Activated naive CD4-positive, alpha-beta T cell treated with anti-CD3 and anti-CD28 coated beads, Interleukin-2, amount 50 U/mL, for 24 hours (primary cell): ENCODE results near the gene KLC1.

Experiments used
- H3K27ac Mint-ChIP-seq: one replicate; pipeline ENCODE4 v1.8.0; 2021; ENCODE audit warnings: mild to moderate bottlenecking, mixed read lengths
- H3K27me3 Mint-ChIP-seq: one replicate; pipeline ENCODE4 v1.8.0; 2021; ENCODE audit warnings: mixed read lengths
- H3K36me3 Mint-ChIP-seq: one replicate; pipeline ENCODE4 v1.8.0; 2021; ENCODE audit warnings: mixed read lengths
- H3K4me1 Mint-ChIP-seq: one replicate; pipeline ENCODE4 v1.8.0; 2021; ENCODE audit warnings: mixed read lengths
- H3K4me3 Mint-ChIP-seq: one replicate; pipeline ENCODE4 v1.8.0; 2021; ENCODE audit warnings: mild to moderate bottlenecking, mixed read lengths
- H3K9me3 Mint-ChIP-seq: one replicate; pipeline ENCODE4 v1.8.0; 2021; ENCODE audit warnings: mixed read lengths

The KLC1 gene

GRCh38 chr14:103616635-103617300 lies 12.2 kb upstream of the KLC1 start:
- Mint-ChIP-seq H3K36me3 (no peaks in the 10 kb centered on the region), H3K27ac (no peak overlapping the region), H3K4me3 (no peak overlapping the region), H3K4me1 (no peaks in the 10 kb centered on the region), H3K9me3 (no peaks in the 10 kb centered on the region), H3K27me3 (peaks cover 2% of the 10 kb centered on the region)

DNA sequence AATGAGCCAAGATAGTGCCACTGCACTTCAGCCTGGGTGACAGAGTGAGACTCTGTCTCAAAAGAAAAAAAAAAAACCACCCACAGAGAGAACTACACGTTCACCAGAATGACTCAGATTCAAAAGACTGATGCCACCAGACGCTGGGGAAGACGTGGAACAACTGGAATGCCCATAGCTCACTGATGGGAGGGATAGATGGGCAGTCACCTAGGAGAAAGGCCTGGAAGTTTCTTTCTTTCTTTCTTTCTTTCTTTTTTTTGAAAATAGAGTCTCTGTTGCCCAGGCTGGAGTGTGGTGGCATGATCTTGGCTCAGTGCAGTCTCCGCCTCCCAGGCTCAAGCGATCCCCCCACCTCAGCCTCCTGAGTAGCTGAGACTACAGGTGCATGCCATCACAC lies 10.0 kb upstream of the KLC1 start:
- H3K9me3 Mint-ChIP-seq = no peaks in the 10 kb centered on the region

GRCh38 chr14:103621860-103622259 lies 7.2 kb upstream of the KLC1 start:
- H3K4me1 Mint-ChIP-seq = peaks cover 10% of the 10 kb centered on the region
- peaks cover 2% of the 10 kb centered on the region for H3K27me3 Mint-ChIP-seq
- H3K27ac Mint-ChIP-seq = no peak overlapping the region
- no peak overlapping the region for H3K4me3 Mint-ChIP-seq
- H3K36me3 Mint-ChIP-seq = no peaks in the 10 kb centered on the region
- H3K9me3 Mint-ChIP-seq = no peaks in the 10 kb centered on the region

More for the DNA sequence above, 10.0 kb upstream of the KLC1 start:
- Mint-ChIP-seq H3K27ac (no peak overlapping the region), H3K4me3 (no peak overlapping the region), H3K36me3 (no peaks in the 10 kb centered on the region), H3K4me1 (no peaks in the 10 kb centered on the region), H3K27me3 (peaks cover 2% of the 10 kb centered on the region)

DNA sequence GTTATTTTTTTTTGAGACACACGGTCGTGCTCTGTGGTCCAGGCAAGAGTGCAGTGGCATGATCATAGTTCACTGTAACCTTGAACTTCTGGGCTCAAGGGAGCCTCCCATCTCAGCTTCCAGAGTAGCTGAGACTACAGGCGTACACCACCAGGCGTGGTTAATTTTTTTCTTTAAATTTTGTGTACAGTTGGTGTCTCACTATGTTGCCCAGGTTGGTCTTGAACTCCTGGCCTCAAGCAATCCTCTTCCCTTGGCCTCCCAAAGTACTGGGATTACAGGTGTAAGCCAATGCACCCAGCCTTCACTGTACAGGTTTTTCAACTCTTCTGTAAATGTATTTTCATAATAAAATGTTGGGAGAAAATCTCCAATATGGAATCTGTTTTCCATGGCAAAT lies 5.7 kb upstream of the KLC1 start:
- Mint-ChIP-seq H3K27me3 (peaks cover 2% of the 10 kb centered on the region), H3K27ac (no peak overlapping the region), H3K9me3 (no peaks in the 10 kb centered on the region), H3K4me3 (no peak overlapping the region), H3K36me3 (no peaks in the 10 kb centered on the region), H3K4me1 (peaks cover 10% of the 10 kb centered on the region)

GRCh38 chr14:103623883-103624482 lies 5.0 kb upstream of the KLC1 start:
- Mint-ChIP-seq H3K4me1 (peaks cover 10% of the 10 kb centered on the region), H3K4me3 (no peak overlapping the region), H3K27me3 (peaks cover 2% of the 10 kb centered on the region), H3K9me3 (no peaks in the 10 kb centered on the region), H3K27ac (no peak overlapping the region), H3K36me3 (no peaks in the 10 kb centered on the region)

DNA sequence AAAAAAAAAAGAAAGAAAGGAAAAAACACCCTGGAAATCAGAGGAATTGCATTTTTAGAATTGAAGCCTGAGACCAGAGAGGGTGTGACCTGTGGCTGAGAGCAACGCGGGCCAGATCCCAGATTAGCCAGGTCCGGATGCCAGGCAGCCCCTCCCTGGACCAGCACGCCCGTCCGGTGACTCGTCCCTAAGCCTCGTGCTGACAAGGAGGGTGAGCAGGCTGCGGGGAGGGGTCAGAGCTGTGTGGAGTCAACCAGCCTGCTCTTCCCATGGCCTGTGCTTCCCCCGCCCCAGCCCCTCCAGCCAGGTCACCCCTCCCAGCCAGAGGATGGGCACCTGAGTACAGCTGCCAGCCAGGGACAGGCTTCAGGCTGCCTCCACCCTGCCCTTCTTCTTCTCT lies 4.2 kb upstream of the KLC1 start:
- Mint-ChIP-seq H3K4me3 (peak overlapping the region; percentile 84), H3K9me3 (no peaks in the 10 kb centered on the region), H3K27ac (peak overlapping the region; percentile 60), H3K4me1 (peaks cover 10% of the 10 kb centered on the region), H3K27me3 (peaks cover 2% of the 10 kb centered on the region), H3K36me3 (no peaks in the 10 kb centered on the region)

DNA sequence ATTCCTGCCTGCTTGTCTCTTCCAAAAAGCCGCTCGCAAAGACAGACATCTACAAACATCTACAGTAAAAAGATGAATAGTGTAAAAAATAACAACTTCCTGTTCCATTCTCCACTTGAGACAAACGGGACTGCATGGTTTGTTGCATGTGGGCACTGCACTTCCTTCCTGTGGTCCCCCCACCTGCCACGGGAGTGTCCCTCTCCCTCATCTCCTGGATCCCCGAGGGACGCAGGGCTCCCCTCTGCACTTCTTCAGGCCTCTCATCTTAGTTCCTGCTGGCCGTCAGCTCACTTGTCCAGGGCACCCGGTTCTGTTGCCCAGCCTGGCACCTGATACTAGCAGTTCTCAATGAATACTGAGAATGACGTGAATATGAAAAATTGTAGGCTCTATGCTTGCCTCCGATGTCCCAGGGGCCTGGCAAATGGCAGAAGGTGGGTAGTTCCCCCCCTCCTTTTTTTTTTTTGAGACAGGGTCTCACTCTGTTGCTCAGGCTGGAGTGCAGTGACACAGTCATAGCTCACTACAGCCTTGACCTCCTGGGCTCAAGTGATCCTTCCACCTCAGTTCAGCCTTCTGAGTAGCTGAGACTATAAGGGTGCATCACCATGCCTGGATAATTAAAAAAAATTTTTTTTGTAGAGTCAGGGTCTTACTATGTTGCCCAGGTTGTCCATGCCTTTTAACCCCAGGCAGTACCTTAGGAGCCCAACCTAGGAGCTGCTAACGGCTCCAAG lies 3.5 kb upstream of the KLC1 start:
- Mint-ChIP-seq H3K27me3 (peaks cover 2% of the 10 kb centered on the region), H3K4me1 (peaks cover 12% of the 10 kb centered on the region), H3K4me3 (peak overlapping the region; percentile 84), H3K9me3 (no peaks in the 10 kb centered on the region), H3K36me3 (no peaks in the 10 kb centered on the region), H3K27ac (peak overlapping the region; percentile 60)

- Mint-ChIP-seq H3K27me3 (no peaks in the 10 kb centered on the region), H3K27ac (no peak overlapping the region), H3K4me1 (peaks cover 15% of the 10 kb centered on the region), H3K4me3 (no peak overlapping the region), H3K36me3 (no peaks in the 10 kb centered on the region), H3K9me3 (no peaks in the 10 kb centered on the region)
These were observed 2.7 kb upstream of the KLC1 start for GRCh38 chr14:103626146-103626850.

DNA sequence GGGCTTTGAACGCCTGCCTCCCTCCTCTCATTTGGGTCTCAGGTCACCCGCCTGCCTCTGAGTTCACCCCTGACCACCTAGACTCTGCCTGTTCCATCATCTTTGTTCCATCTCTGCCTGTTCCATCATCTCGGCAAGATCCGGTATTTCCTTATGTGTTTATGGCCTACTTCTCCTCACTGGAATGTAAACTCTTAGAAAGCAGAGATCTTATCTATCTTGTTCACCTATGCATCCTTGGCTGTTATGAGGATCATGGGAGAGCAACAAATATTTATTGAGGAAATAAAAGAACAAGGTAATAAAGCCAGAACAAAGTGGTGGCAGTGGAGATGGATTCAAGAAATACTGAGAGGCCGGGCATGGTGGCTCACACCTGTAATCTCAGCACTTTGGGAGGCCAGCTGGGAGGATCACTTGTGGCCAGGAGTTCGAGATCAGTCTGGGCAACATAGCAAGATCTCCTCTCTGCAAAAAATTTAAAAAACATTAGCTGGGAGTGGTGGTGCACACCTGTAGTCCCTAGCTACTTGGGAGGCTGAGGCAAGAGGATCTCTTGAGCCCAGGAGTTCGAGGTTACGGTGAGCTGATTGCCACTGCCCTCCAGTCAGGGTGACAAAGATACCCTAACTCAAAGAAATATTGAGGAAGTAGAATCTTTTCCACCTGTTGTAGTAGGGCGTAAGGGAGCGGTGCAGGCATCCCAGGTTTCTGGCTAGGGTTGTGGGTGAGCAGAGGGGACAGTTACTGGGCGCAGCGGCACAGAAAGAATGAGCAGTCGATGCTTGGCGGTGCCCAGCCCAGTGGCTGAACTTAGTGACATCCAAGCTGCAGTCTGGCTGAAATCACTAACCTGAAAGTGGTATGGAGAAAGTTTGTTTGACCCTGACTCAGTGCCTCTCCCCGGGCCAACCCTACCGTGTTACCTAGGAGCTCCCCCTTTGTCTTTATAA lies 1.7 kb upstream of the KLC1 start:
- Mint-ChIP-seq H3K27me3 (no peaks in the 10 kb centered on the region), H3K9me3 (no peaks in the 10 kb centered on the region), H3K4me3 (peak overlapping the region; percentile 48), H3K4me1 (peaks cover 22% of the 10 kb centered on the region), H3K36me3 (no peaks in the 10 kb centered on the region), H3K27ac (peak overlapping the region; percentile 90)

DNA sequence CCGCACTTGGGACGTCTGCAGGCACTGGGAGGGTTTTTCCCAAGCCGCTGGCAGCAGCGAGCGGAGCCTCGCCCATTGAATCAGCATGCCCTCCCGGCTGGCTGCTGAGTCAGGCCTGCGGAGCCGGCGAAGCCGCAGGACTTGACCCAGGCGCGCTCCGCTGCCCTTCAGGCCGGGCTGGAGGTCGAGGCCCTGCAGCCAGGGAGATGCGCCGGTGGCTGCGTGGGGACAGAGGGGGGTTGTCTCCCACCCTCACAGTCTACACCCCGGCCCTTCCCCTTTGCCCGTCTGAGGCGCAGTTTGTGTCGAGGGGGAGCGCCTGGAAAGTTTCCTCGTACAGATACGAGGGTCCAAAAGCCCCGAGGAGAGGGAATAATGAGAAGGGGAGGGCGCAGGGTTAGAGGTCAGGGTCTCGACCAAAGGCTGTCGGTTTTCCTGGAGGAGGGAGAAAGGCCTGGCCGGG lies 759 bp upstream of the KLC1 start:
- Mint-ChIP-seq H3K9me3 (no peaks in the 10 kb centered on the region), H3K27ac (peak overlapping the region; percentile 55), H3K36me3 (no peaks in the 10 kb centered on the region), H3K4me1 (peaks cover 29% of the 10 kb centered on the region), H3K27me3 (no peaks in the 10 kb centered on the region), H3K4me3 (peak overlapping the region; percentile 83)

GRCh38 chr14:103629503-103630121 lies 601 bp downstream of the KLC1 start:
- Mint-ChIP-seq H3K4me3 (peak overlapping the region; percentile 90), H3K36me3 (peaks cover 2% of the 10 kb centered on the region), H3K27me3 (no peaks in the 10 kb centered on the region), H3K4me1 (peaks cover 41% of the 10 kb centered on the region), H3K27ac (peak overlapping the region; percentile 79), H3K9me3 (no peaks in the 10 kb centered on the region)

- peak overlapping the region; percentile 90 for H3K4me3 Mint-ChIP-seq
- H3K27ac Mint-ChIP-seq = peak overlapping the region; percentile 35
- peaks cover 2% of the 10 kb centered on the region for H3K36me3 Mint-ChIP-seq
- no peaks in the 10 kb centered on the region for H3K9me3 Mint-ChIP-seq
- peaks cover 43% of the 10 kb centered on the region for H3K4me1 Mint-ChIP-seq
- H3K27me3 Mint-ChIP-seq = no peaks in the 10 kb centered on the region
These were observed 1.5 kb downstream of the KLC1 start for GRCh38 chr14:103630364-103631108.

DNA sequence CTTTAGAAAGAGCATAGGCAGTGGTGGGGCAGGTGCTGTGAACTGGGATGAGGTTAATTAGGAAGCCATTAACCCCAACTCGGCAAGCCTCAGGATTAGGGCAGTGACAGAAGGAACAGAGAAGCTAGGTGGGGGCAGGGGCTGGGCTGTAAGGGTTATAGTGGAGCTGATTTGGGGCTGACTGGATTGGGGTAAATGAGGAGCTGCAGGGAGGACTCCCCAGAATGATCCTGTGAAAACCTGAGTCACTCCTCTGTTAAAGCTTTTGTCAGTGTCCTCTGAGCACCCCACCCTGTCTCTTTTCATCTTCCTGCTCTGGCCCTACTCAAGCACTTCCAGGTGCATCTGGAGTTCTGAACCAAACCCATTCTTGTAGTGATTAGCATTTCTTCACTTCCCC lies 4.4 kb downstream of the KLC1 start:
- H3K4me3 Mint-ChIP-seq = no peak overlapping the region
- H3K4me1 Mint-ChIP-seq = peaks cover 62% of the 10 kb centered on the region
- H3K36me3 Mint-ChIP-seq = peaks cover 2% of the 10 kb centered on the region
- H3K27ac Mint-ChIP-seq = peak overlapping the region; percentile 35
- no peaks in the 10 kb centered on the region for H3K9me3 Mint-ChIP-seq
- no peaks in the 10 kb centered on the region for H3K27me3 Mint-ChIP-seq

- H3K4me1 Mint-ChIP-seq = peaks cover 70% of the 10 kb centered on the region
- H3K9me3 Mint-ChIP-seq = no peaks in the 10 kb centered on the region
- peak overlapping the region; percentile 69 for H3K27ac Mint-ChIP-seq
- peaks cover 2% of the 10 kb centered on the region for H3K36me3 Mint-ChIP-seq
- H3K4me3 Mint-ChIP-seq = peak overlapping the region; percentile 37
- H3K27me3 Mint-ChIP-seq = no peaks in the 10 kb centered on the region
These were observed 5.1 kb downstream of the KLC1 start for GRCh38 chr14:103634156-103634555.
